H1 (cell line): Measurements from ENCODE around the gene AK2. TPM values are rescaled to one million over a fixed set of nuclear protein-coding genes. Genes with fewer than 3 reads are reported as not detected.

ENCODE experiments used
- CTCF ChIA-PET: fragments of 300-600 bp; sonication (Branson Sonifier 250); formaldehyde crosslinking; loops from one replicate; lab custom pipeline; 2021; ENCODE audit not compliant: partially characterized antibody; lab: Charles Lee
- POLR2A ChIA-PET: fragments of 300-600 bp; sonication (Branson Sonifier 250); formaldehyde crosslinking; loops from one replicate; lab custom pipeline; 2021; ENCODE audit warnings: inconsistent platforms; ENCODE audit not compliant: partially characterized antibody; lab: Charles Lee
- DNase-seq, 2 experiments: peaks; one replicate each; pipeline versions ENCODE4 v3.0.0 to v3.0.0-alpha.2; 2010 to 2022; ENCODE audit warnings: low spot score in 2 of 2, low read depth in 1 of 2, mixed read lengths in 1 of 2
- FAIRE-seq: peaks from 2 replicates; lab custom pipeline; 2011; peaks lifted over from hg19 to GRCh38; lab: Jason Lieb, UNC
- H2AFZ ChIP-seq: 2 replicates; pipeline ENCODE4 v1.8.1; 2012; ENCODE audit warnings: low read length, inconsistent platforms
- H2AK5ac ChIP-seq: 2 replicates; pipeline ENCODE4 v1.6.1; 2013; ENCODE audit warnings: low read depth, low read length
- H2BK120ac ChIP-seq: replicated peaks from 2 replicates; pipeline ENCODE3; 2013; ENCODE audit warnings: low read depth, low read length, inconsistent platforms
- H2BK12ac ChIP-seq: 2 replicates; pipeline ENCODE4 v1.6.1; 2013; ENCODE audit warnings: low read depth, low read length
- H2BK15ac ChIP-seq: 2 replicates; pipeline ENCODE4 v1.6.1; 2013; ENCODE audit warnings: low read length
- H2BK20ac ChIP-seq: 2 replicates; pipeline ENCODE4 v1.6.1; 2013; ENCODE audit warnings: low read length
- H2BK5ac ChIP-seq: 2 replicates; pipeline ENCODE4 v1.6.1; 2013; ENCODE audit warnings: low read depth, low read length
- H3K14ac ChIP-seq: 2 replicates; pipeline ENCODE4 v1.6.1; 2013; ENCODE audit warnings: inconsistent platforms; ENCODE audit not compliant: insufficient read length
- H3K18ac ChIP-seq: 2 replicates; pipeline ENCODE4 v1.6.1; 2013; ENCODE audit warnings: low read length; ENCODE audit errors: extremely low read depth
- H3K23ac ChIP-seq: 2 replicates; pipeline ENCODE4 v1.6.1; 2013; ENCODE audit warnings: inconsistent platforms; ENCODE audit not compliant: insufficient read length
- H3K23me2 ChIP-seq: 2 replicates; pipeline ENCODE4 v1.6.1; 2013; ENCODE audit warnings: low read depth, low read length
- H3K27ac ChIP-seq: 2 replicates; pipeline ENCODE4 v1.6.1; 2011; ENCODE audit warnings: low read depth, low read length, inconsistent platforms
- H3K27me3 ChIP-seq, 4 experiments: replicated peaks in 1 of 4; 1 replicate in 1 of 4; 2 replicates in 3 of 4; pipeline versions ENCODE4 v1.6.1 to v1.8.1; 2011 to 2013; ENCODE audit warnings: low read length in 3 of 4, mild to moderate bottlenecking in 3 of 4, inconsistent platforms in 2 of 4, mixed read lengths in 2 of 4, moderate library complexity in 1 of 4; ENCODE audit not compliant: control insufficient read depth in 3 of 4, insufficient read depth in 3 of 4; ENCODE audit errors: extremely low read depth in 1 of 4
- H3K36me3 ChIP-seq, 4 experiments: 2 replicates each; pipeline versions ENCODE4 v1.6.1 to v1.8.1; 2011 to 2013; ENCODE audit warnings: mild to moderate bottlenecking in 4 of 4, low read length in 3 of 4, moderate library complexity in 2 of 4, control low read depth in 1 of 4, inconsistent platforms in 1 of 4; ENCODE audit not compliant: insufficient read depth in 4 of 4, control insufficient read depth in 2 of 4
- H3K4ac ChIP-seq: replicated peaks from 2 replicates; pipeline ENCODE3; 2013; ENCODE audit warnings: low read length, low read depth, mixed read lengths, inconsistent platforms; ENCODE audit not compliant: insufficient read length
- H3K4me1 ChIP-seq, 4 experiments: replicated peaks in 1 of 4; 1 replicate in 1 of 4; 2 replicates in 3 of 4; pipeline versions ENCODE4 v1.6.1 to v1.8.1; 2011 to 2013; ENCODE audit warnings: low read length in 3 of 4, inconsistent platforms in 2 of 4, mixed read lengths in 1 of 4; ENCODE audit not compliant: insufficient read depth in 4 of 4, control insufficient read depth in 3 of 4
- H3K4me2 ChIP-seq, 2 experiments: 2 replicates each; pipeline versions ENCODE4 v1.6.1 to v1.8.1; 2011 to 2013; ENCODE audit warnings: low read depth in 2 of 2, low read length in 2 of 2, control low read depth in 1 of 2, inconsistent platforms in 1 of 2, mild to moderate bottlenecking in 1 of 2; ENCODE audit not compliant: insufficient read depth in 1 of 2
- H3K4me3 ChIP-seq, 4 experiments: fragments of 200-600, 300-600 bp in 1 of 4; sonication (generic), shearing (Covaris generic), sonication (Bioruptor Twin) in 1 of 4; 2 replicates each; pipeline versions ENCODE4 v1.5.1 to v1.8.1; 2011 to 2016; ENCODE audit warnings: low read length in 4 of 4, low read depth in 3 of 4, control low read depth in 2 of 4, inconsistent platforms in 2 of 4, mild to moderate bottlenecking in 2 of 4, mixed read lengths in 1 of 4, moderate library complexity in 1 of 4; ENCODE audit not compliant: insufficient read depth in 2 of 4; ENCODE audit errors: extremely low read depth in 1 of 4
- H3K56ac ChIP-seq: replicated peaks from 2 replicates; pipeline ENCODE3; 2013; ENCODE audit warnings: low read depth, mild to moderate bottlenecking, mixed read lengths, low read length, inconsistent platforms; ENCODE audit not compliant: insufficient read length
- H3K79me1 ChIP-seq: 2 replicates; pipeline ENCODE4 v1.6.1; 2013; ENCODE audit warnings: low read depth, low read length, control low read depth
- H3K79me2 ChIP-seq, 2 experiments: 2 replicates each; pipeline versions ENCODE4 v1.6.1 to v1.8.1; 2012 to 2013; ENCODE audit warnings: low read length in 2 of 2, mild to moderate bottlenecking in 2 of 2, inconsistent platforms in 1 of 2; ENCODE audit not compliant: insufficient read depth in 2 of 2, control insufficient read depth in 1 of 2
- H3K9ac ChIP-seq, 4 experiments: replicated peaks in 1 of 4; 1 replicate in 1 of 4; 2 replicates in 3 of 4; pipeline versions ENCODE4 v1.6.1 to v1.8.1; 2011 to 2013; ENCODE audit warnings: low read depth in 3 of 4, low read length in 3 of 4, control low read depth in 2 of 4, mild to moderate bottlenecking in 2 of 4, moderate library complexity in 2 of 4, inconsistent platforms in 1 of 4; ENCODE audit errors: extremely low read depth in 1 of 4
- H3K9me3 ChIP-seq, 2 experiments: 2 replicates each; pipeline versions ENCODE4 v1.6.1 to v1.8.1; 2012 to 2013; ENCODE audit warnings: mild to moderate bottlenecking in 2 of 2, moderate library complexity in 2 of 2, control low read depth in 1 of 2, inconsistent platforms in 1 of 2, low read depth in 1 of 2, low read length in 1 of 2, mixed read lengths in 1 of 2; ENCODE audit not compliant: insufficient read depth in 2 of 2
- H4K20me1 ChIP-seq, 2 experiments: replicated peaks in 1 of 2; 2 replicates each; pipeline versions ENCODE3 to v1.8.1; 2011 to 2013; ENCODE audit warnings: inconsistent platforms in 2 of 2, low read length in 2 of 2, mild to moderate bottlenecking in 1 of 2; ENCODE audit not compliant: insufficient read depth in 2 of 2, control insufficient read depth in 1 of 2
- H4K5ac ChIP-seq: 2 replicates; pipeline ENCODE4 v1.6.1; 2013; ENCODE audit warnings: low read length, low read depth, mixed read lengths, inconsistent platforms; ENCODE audit not compliant: insufficient read length
- H4K8ac ChIP-seq: 2 replicates; pipeline ENCODE4 v1.8.0; 2013; ENCODE audit warnings: mild to moderate bottlenecking, moderate library complexity, low read length, inconsistent platforms; ENCODE audit not compliant: insufficient read depth; ENCODE audit errors: extremely low read depth
- H4K91ac ChIP-seq: replicated peaks from 2 replicates; pipeline ENCODE3; 2013; ENCODE audit warnings: low read length, mixed read lengths, inconsistent platforms; ENCODE audit not compliant: insufficient read length
- ASH2L ChIP-seq: fragments of 200-600, 300-600 bp; sonication (generic); IDR thresholded peaks from one replicate; pipeline ENCODE4 v1.7.1; 2017; ENCODE audit warnings: low read length
- BCL11A ChIP-seq, 2 experiments: IDR thresholded peaks; one replicate each; pipeline ENCODE4 v1.6.1; 2011; ENCODE audit warnings: low read depth in 2 of 2, low read length in 2 of 2, mild to moderate bottlenecking in 2 of 2
- EP300 ChIP-seq, 2 experiments: IDR thresholded peaks; 1 replicate in 1 of 2; 2 replicates in 1 of 2; pipeline ENCODE4 v1.6.1; 2011 to 2012; ENCODE audit warnings: low read depth in 2 of 2, low read length in 2 of 2, mild to moderate bottlenecking in 2 of 2, borderline replicate concordance in 1 of 2, inconsistent platforms in 1 of 2, moderate library complexity in 1 of 2
- HDAC6 ChIP-seq: IDR thresholded peaks from one replicate; pipeline ENCODE4 v1.7.1; 2012; ENCODE audit warnings: low read depth, mild to moderate bottlenecking, inconsistent platforms, low read length, moderate library complexity
- NANOG ChIP-seq: IDR thresholded peaks from 2 replicates; pipeline ENCODE4 v1.6.1; 2011; ENCODE audit warnings: low read length, low read depth, mild to moderate bottlenecking, inconsistent platforms; ENCODE audit not compliant: insufficient read depth, poor library complexity, severe bottlenecking
- NRF1 ChIP-seq: IDR thresholded peaks from 2 replicates; pipeline ENCODE4 v1.6.1; 2011; ENCODE audit warnings: mild to moderate bottlenecking, low read depth, low read length, improper control_type of control experiment
- POU5F1 ChIP-seq: IDR thresholded peaks from 2 replicates; pipeline ENCODE4 v1.6.1; 2011; ENCODE audit warnings: low read depth, mild to moderate bottlenecking, low read length, moderate library complexity
- RFX5 ChIP-seq: IDR thresholded peaks from 2 replicates; pipeline ENCODE4 v1.6.1; 2011; ENCODE audit warnings: low read depth, low read length, improper control_type of control experiment, borderline replicate concordance
- SIN3A ChIP-seq, 2 experiments: IDR thresholded peaks in 1 of 2; conservative IDR thresholded peaks in 1 of 2; 2 replicates each; pipeline ENCODE4 v1.6.1; 2011 to 2012; ENCODE audit warnings: low read length in 2 of 2, improper control_type of control experiment in 1 of 2, low read depth in 1 of 2, mild to moderate bottlenecking in 1 of 2
- SP1 ChIP-seq: IDR thresholded peaks from 2 replicates; pipeline ENCODE4 v1.6.1; 2011; ENCODE audit warnings: low read depth, low read length
- SRF ChIP-seq: IDR thresholded peaks from 2 replicates; pipeline ENCODE4 v1.6.1; 2011; ENCODE audit warnings: mild to moderate bottlenecking, low read depth, low read length, moderate library complexity
- polyA plus RNA-seq, 7 experiments: library from polyadenylated mRNA; depleted of rRNA in 3 of 7; stranded (reverse) in 5 of 7; unstranded in 2 of 7; fragments of >200 nt in 5 of 7; fragments of 200-250 nt in 2 of 7; gene quantifications; 1 replicate in 5 of 7; 2 replicates in 1 of 7; 4 replicates in 1 of 7; pipeline versions ENCODE4 v1.2.1 to v1.2.3, GENCODE V29; 2011 to 2013; ENCODE audit warnings: missing spikeins in 2 of 7, mixed read lengths in 2 of 7
- total RNA-seq: library from RNA; stranded (reverse); fragmentation: NEBNext Ultra II Directional; extraction: Animal tissue kit (Norgen Biotek cat#: 25700); gene quantifications from 2 replicates; pipeline ENCODE4 v1.2.1, GENCODE V29; 2021

The AK2 gene
- total and polyA plus RNA-seq, 2 of the 8 experiments (the other 6 are each of a cell fraction or from before 2014, with no cell fraction given), result 92.3 to 137 TPM

- no peak for FAIRE-seq
- Histone ChIP-seq H3K23me2 (no peaks in the 10 kb centered on the region), H3K9ac (no peak overlapping the region), H2BK12ac (no peak overlapping the region), H2AFZ (no peak overlapping the region), H3K4ac (no peak overlapping the region), H3K4me2 (no peak overlapping the region), H3K23ac (no peak overlapping the region), H3K4me3 (no peak overlapping the region), H2BK15ac (no peak overlapping the region), H4K91ac (no peak overlapping the region), H2BK5ac (no peak overlapping the region), H2AK5ac (no peak overlapping the region), H2BK20ac (no peak overlapping the region), H3K18ac (no peak overlapping the region), H3K14ac (no peak overlapping the region), H3K79me2 (peaks cover 0 to 22% of the 10 kb centered on the region in 2 experiments; a peak in 2 of 4 replicates), H3K79me1 (peaks cover 2% of the 10 kb centered on the region), H3K36me3 (peaks cover 12 to 58% (median 43%) of the 10 kb centered on the region in 4 experiments; a peak in 7 of 8 replicates), H3K27ac (no peak overlapping the region), H4K20me1 (peaks cover 3 to 5% of the 10 kb centered on the region in 2 experiments), H2BK120ac (no peak overlapping the region), H3K4me1 (no peaks in the 10 kb centered on the region; a peak in 2 of 7 replicates), H3K56ac (no peak overlapping the region), H4K8ac (no peak overlapping the region), H3K9me3 (no peaks in the 10 kb centered on the region), H3K27me3 (no peaks in the 10 kb centered on the region), H4K5ac (no peak overlapping the region)
- DNase-seq, result no peak
- CTCF ChIA-PET, result interaction anchor here (0.9 to 1.2 kb wide), 6 partner anchors 17 to 133 kb away, joined by 3 to 6 read pairs (median 4); no protein-coding TSS in a partner anchor
- no peak for TF ChIP-seq RFX5
- TF ChIP-seq POU5F1, result no peak
- TF ChIP-seq SRF, result no peak
- TF ChIP-seq SIN3A (conservative IDR thresholded peaks at IDR 0.05 in 1 of 2, IDR thresholded peaks at IDR 0.05 in 1 of 2; ENCODE audit: low read depth in 1 of 2, low read length in 2 of 2), result no peak
- no peak for TF ChIP-seq HDAC6
- no peak for TF ChIP-seq SP1
- no peak for TF ChIP-seq BCL11A (IDR thresholded peaks at IDR 0.05; ENCODE audit: low read depth in 2 of 2, low read length in 2 of 2)
- no peak for TF ChIP-seq NRF1
- no peak for TF ChIP-seq NANOG
- TF ChIP-seq EP300 (IDR thresholded peaks at IDR 0.05; ENCODE audit: borderline replicate concordance in 1 of 2, low read depth in 2 of 2, low read length in 2 of 2), result no peak
- TF ChIP-seq ASH2L, result no peak
- POLR2A ChIA-PET, result no interaction called here
These were observed 14.0 kb downstream of the AK2 start for GRCh38 chr1:33022650-33023200.
